ENCODE results near the gene TDRD3. TPM values are rescaled to one million over a fixed set of nuclear protein-coding genes. Genes with fewer than 3 reads are reported as not detected.

TDRD3 gene
- polyA plus RNA-seq, 3 donors: 30.8 to 36.7 (median 35.7) TPM

- no peak for DNase-seq
Measured at GRCh38 chr13:60572855-60573254, 175.8 kb downstream of the TDRD3 start.

GRCh38 chr13:60574735-60575134 is 177.7 kb downstream of the TDRD3 start:
- no peak for DNase-seq

GRCh38 chr13:60575142-60575541 is 178.1 kb downstream of the TDRD3 start:
- DNase-seq: no peak

GRCh38 chr13:60577761-60578160 is 180.7 kb downstream of the TDRD3 start:
- DNase-seq: no peak

- no peak for DNase-seq
Measured at GRCh38 chr13:60583196-60583888, 186.3 kb downstream of the TDRD3 start.

GRCh38 chr13:60583911-60584753 is 187.1 kb downstream of the TDRD3 start:
- no peak for DNase-seq

- no peak for DNase-seq
Measured at GRCh38 chr13:60584976-60585375, 188.0 kb downstream of the TDRD3 start.

GRCh38 chr13:60590800-60591747 is 194.1 kb downstream of the TDRD3 start:
- DNase-seq: no peak

GRCh38 chr13:60603049-60603448 is 206.0 kb downstream of the TDRD3 start:
- DNase-seq: no peak

- DNase-seq: no peak
Measured at GRCh38 chr13:60604058-60604457, 207.0 kb downstream of the TDRD3 start.

- no peak for DNase-seq
Measured at GRCh38 chr13:60608954-60609353, 211.9 kb downstream of the TDRD3 start.

GRCh38 chr13:60611523-60611922 is 214.5 kb downstream of the TDRD3 start:
- no peak for DNase-seq

GRCh38 chr13:60612593-60612992 is 215.6 kb downstream of the TDRD3 start:
- DNase-seq: no peak

- DNase-seq: no peak
Measured at GRCh38 chr13:60613080-60613479, 216.1 kb downstream of the TDRD3 start.

GRCh38 chr13:60617991-60618733 is 221.1 kb downstream of the TDRD3 start:
- no peak for DNase-seq

GRCh38 chr13:60619461-60619860 is 222.4 kb downstream of the TDRD3 start:
- DNase-seq: no peak

- no peak for DNase-seq
Measured at GRCh38 chr13:60620611-60621395, 223.8 kb downstream of the TDRD3 start.

GRCh38 chr13:60623151-60623550 is 226.1 kb downstream of the TDRD3 start:
- DNase-seq: no peak

All from renal pelvis (tissue), 4 donors.